Spleen (tissue), 11 donors: Measurements from ENCODE around the gene WDR1. TPM values are rescaled to one million over a fixed set of nuclear protein-coding genes. Genes with fewer than 3 reads are reported as not detected.

Experiments
- DNase-seq: peaks from one replicate; pipeline ENCODE4 v3.0.0-alpha.2; 2020
- H3K27ac ChIP-seq, 8 donors: fragments of 200-600 bp; sonication (generic) in 7 of 8; 1 replicate in 4 of 8; 2 replicates in 4 of 8; pipeline versions ENCODE4 v1.5.0 to v1.8.0; 2016 to 2021; ENCODE audit warnings: inconsistent platforms in 4 of 8, mild to moderate bottlenecking in 4 of 8, moderate library complexity in 1 of 8
- H3K27me3 ChIP-seq, 7 donors: fragments of 200-600 bp; sonication (generic) in 6 of 7; replicated peaks in 1 of 7; 1 replicate in 4 of 7; 2 replicates in 3 of 7; pipeline versions ENCODE4 v1.5.0 to v1.8.0; 2016 to 2021; ENCODE audit warnings: inconsistent platforms in 3 of 7, mild to moderate bottlenecking in 1 of 7
- H3K36me3 ChIP-seq, 6 donors: fragments of 200-600 bp; sonication (generic) in 5 of 6; 1 replicate in 4 of 6; 2 replicates in 2 of 6; pipeline versions ENCODE4 v1.5.0 to v1.8.0; 2016 to 2021; ENCODE audit warnings: inconsistent platforms in 2 of 6
- H3K4me1 ChIP-seq, 6 donors: fragments of 200-600 bp; sonication (generic) in 5 of 6; 1 replicate in 3 of 6; 2 replicates in 3 of 6; pipeline versions ENCODE4 v1.5.0 to v1.8.0; 2016 to 2021; ENCODE audit warnings: inconsistent platforms in 3 of 6
- H3K4me3 ChIP-seq, 8 donors: fragments of 200-600 bp; sonication (generic) in 7 of 8; 1 replicate in 4 of 8; 2 replicates in 4 of 8; pipeline versions ENCODE4 v1.5.0 to v1.8.0; 2016 to 2021; ENCODE audit warnings: inconsistent platforms in 4 of 8, mild to moderate bottlenecking in 4 of 8, moderate library complexity in 2 of 8
- H3K9me3 ChIP-seq, 8 donors: fragments of 200-600 bp; sonication (generic) in 7 of 8; 1 replicate in 4 of 8; 2 replicates in 4 of 8; pipeline versions ENCODE4 v1.5.0 to v1.8.0; 2016 to 2021; ENCODE audit warnings: inconsistent platforms in 4 of 8
- CTCF ChIP-seq, 11 experiments: fragments of 200-600 bp in 7 of 11; fragments of 450-650 bp in 4 of 11; sonication (generic) in 4 of 11; IDR thresholded peaks in 8 of 11; conservative IDR thresholded peaks in 3 of 11; 1 replicate in 7 of 11; 2 replicates in 4 of 11; pipeline versions ENCODE4 v1.4.0 to v1.8.0; 2016 to 2021; ENCODE audit warnings: antibody characterized with exemption in 11 of 11, inconsistent platforms in 4 of 11, mild to moderate bottlenecking in 1 of 11
- POLR2A ChIP-seq, 3 donors: fragments of 450-650 bp; IDR thresholded peaks; one replicate each; pipeline ENCODE4 v1.5.1; 2017; ENCODE audit warnings: antibody characterized with exemption in 3 of 3, mild to moderate bottlenecking in 1 of 3
- POLR2AphosphoS5 ChIP-seq, 3 donors: sonication (generic); formaldehyde crosslinking; IDR thresholded peaks; one replicate each; pipeline ENCODE4 v1.5.1; 2017; ENCODE audit warnings: antibody characterized with exemption in 3 of 3
- WGBS, 5 donors: extraction: QIAGEN DNeasy Blood & Tissue Kit in 3 of 5; methylation state at CpG; one replicate each; pipeline versions ENCODE4 v1.1.5 to v1.1.7; 2013 to 2018; 5-methylcytosine and 5-hydroxymethylcytosine counted together
- intact Hi-C: fragments of 100-400 bp; cut with DNase I; formaldehyde crosslinking; loops from one replicate; pipeline ENCODE4 v1.15.0; 2023; ENCODE audit warnings: low total_unique reads
- polyA plus RNA-seq, 3 donors: library from polyadenylated mRNA; stranded (reverse); fragments of 200-250 nt; gene quantifications; one replicate each; pipeline ENCODE4 v1.2.1, GENCODE V29; 2013
- total RNA-seq, 7 donors: library from RNA; depleted of rRNA in 3 of 7; stranded (reverse); fragments of >200 nt in 3 of 7; fragmentation: NEBNext Ultra II Directional in 4 of 7; extraction: Animal tissue kit (Norgen Biotek cat#: 25700) in 4 of 7; gene quantifications; one replicate each; pipeline versions ENCODE4 v1.1.0 to v1.2.1, GENCODE V29; 2016 to 2021
- donor health status: healthy with polysubstance abuse.
- donor health status: DM: no; HTN: no; CAD: no; lungs with moderate emphysema.
- donor health status: DM: no; HTN: no; CAD: no.
- donor health status: Bipolar disorder and iron deficiency.
- donor health status: healthy.
- donor health status: DM: no; HTN: no; CAD: no.
- donor health status: DM: yes; HTN: yes; CAD: no.

Gene WDR1
- total and polyA plus RNA-seq, 10 donors = 56.6 to 377 (median 147) TPM

GRCh38 chr4:10082459-10083272 is 33.9 kb downstream of the WDR1 start:
- intact Hi-C loops = no loop called here
- H3K4me3 ChIP-seq = no peak overlapping the region
- TF ChIP-seq CTCF (IDR thresholded peaks at IDR 0.05 in 8 of 11, conservative IDR thresholded peaks at IDR 0.05 in 3 of 11) (no peak), POLR2A (IDR thresholded peaks at IDR 0.05) (no peak), POLR2AphosphoS5 (IDR thresholded peaks at IDR 0.05) (peak in 1 of 3 donors; percentile 29)
- WGBS, 5 donors = 96 to 99% (median 97%) methylated on average over 20 of the region's 20 CpGs
- H3K27ac ChIP-seq = no peak overlapping the region
- H3K27me3 ChIP-seq = peaks cover 0 to 13% (median 0%) of the 10 kb centered on the region in 7 donors
- peaks cover 24 to 100% (median 100%) of the 10 kb centered on the region in 6 donors for H3K36me3 ChIP-seq
- DNase-seq = peak; percentile 64
- H3K4me1 ChIP-seq = peaks cover 0 to 18% (median 10%) of the 10 kb centered on the region in 6 donors
- H3K9me3 ChIP-seq = no peaks in the 10 kb centered on the region

- Histone ChIP-seq H3K9me3 (no peaks in the 10 kb centered on the region), H3K27me3 (peaks cover 0 to 13% (median 0%) of the 10 kb centered on the region in 7 donors), H3K4me3 (no peak overlapping the region), H3K36me3 (peaks cover 24 to 100% (median 100%) of the 10 kb centered on the region in 6 donors), H3K27ac (no peak overlapping the region), H3K4me1 (peaks cover 0 to 21% (median 10%) of the 10 kb centered on the region in 6 donors)
- TF ChIP-seq POLR2A (IDR thresholded peaks at IDR 0.05) (no peak), CTCF (IDR thresholded peaks at IDR 0.05 in 8 of 11, conservative IDR thresholded peaks at IDR 0.05 in 3 of 11) (no peak), POLR2AphosphoS5 (IDR thresholded peaks at IDR 0.05) (no peak)
- DNase-seq = peak; percentile 56
- WGBS, 5 donors = 79 to 98% (median 97%) methylated on average over 2 to 8 of the region's 8 CpGs
- intact Hi-C loops = no loop called here
These were observed 34.6 kb downstream of the WDR1 start for GRCh38 chr4:10082047-10082446.

DNA sequence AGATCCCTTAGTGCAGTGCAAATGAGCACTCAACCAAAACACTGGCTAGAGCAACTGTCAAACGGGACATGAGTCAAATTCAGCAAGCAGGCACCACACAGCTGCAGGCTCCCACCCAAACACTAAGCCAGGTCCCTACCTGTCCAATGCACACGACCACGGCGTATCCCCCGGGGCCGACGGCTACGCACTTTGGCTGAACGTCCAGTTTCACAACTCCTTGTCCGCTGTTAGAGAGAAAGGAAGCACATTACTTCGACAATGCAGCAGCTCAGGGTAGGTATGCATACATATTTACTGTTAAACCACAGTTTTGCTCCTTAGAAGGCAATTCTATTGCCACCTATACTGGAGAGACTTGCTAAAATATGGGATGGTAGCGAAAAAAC is 35.4 kb downstream of the WDR1 start:
- Histone ChIP-seq H3K27ac (peak overlapping the region in 1 of 8 donors; percentile 4), H3K4me1 (peaks cover 0 to 21% (median 10%) of the 10 kb centered on the region in 6 donors), H3K36me3 (peaks cover 19 to 100% (median 100%) of the 10 kb centered on the region in 6 donors), H3K27me3 (peaks cover 0 to 13% (median 0%) of the 10 kb centered on the region in 7 donors), H3K4me3 (no peak overlapping the region), H3K9me3 (no peaks in the 10 kb centered on the region)
- intact Hi-C loops = no loop called here
- TF ChIP-seq POLR2AphosphoS5 (IDR thresholded peaks at IDR 0.05) (no peak), CTCF (IDR thresholded peaks at IDR 0.05 in 8 of 11, conservative IDR thresholded peaks at IDR 0.05 in 3 of 11) (no peak), POLR2A (IDR thresholded peaks at IDR 0.05) (no peak)
- 87 to 94% (median 91%) methylated on average over 12 of the region's 12 CpGs for WGBS, 5 donors
- DNase-seq = peak; percentile 58

DNA sequence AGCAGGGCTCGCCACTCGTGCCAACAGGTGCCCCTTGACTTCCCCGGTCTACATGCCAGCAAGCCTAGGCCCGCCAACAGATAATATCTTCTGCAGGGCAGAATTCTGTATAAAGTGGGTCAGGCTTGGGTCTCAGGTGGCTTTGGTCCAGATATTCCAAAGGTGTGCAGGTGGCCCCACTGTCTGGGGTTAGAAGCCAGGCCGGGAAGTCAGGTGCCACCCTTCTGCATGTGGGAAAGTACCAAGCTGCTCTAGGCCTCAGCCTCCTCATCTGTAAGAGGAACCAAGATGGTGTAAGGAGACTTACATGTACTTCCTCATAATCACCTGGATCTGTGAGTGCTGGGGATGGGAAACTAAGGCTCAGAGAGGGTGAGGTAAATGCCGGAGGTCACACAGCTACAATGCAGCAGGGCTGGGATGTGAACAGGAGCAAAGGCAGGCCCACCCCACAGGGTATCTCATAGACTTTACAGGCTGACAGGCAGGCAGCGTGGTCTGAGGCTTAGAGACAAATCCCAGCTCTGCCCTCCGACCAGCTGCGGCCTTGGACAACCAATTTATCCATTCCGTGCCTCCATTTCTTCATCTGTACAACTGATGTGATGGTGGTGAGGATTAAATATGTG is 35.9 kb downstream of the WDR1 start:
- H3K27ac ChIP-seq = peak overlapping the region in 2 of 8 donors; percentile 3 to 4
- peaks cover 22 to 100% (median 100%) of the 10 kb centered on the region in 6 donors for H3K36me3 ChIP-seq
- WGBS, 5 donors = 89 to 97% (median 94%) methylated on average over 10 of the region's 10 CpGs
- H3K27me3 ChIP-seq = peaks cover 0 to 13% (median 0%) of the 10 kb centered on the region in 7 donors
- peak; percentile 52 for DNase-seq
- H3K4me1 ChIP-seq = peaks cover 0 to 21% (median 10%) of the 10 kb centered on the region in 6 donors
- intact Hi-C loops = no loop called here
- TF ChIP-seq POLR2AphosphoS5 (IDR thresholded peaks at IDR 0.05) = no peak
- TF ChIP-seq POLR2A (IDR thresholded peaks at IDR 0.05) = no peak
- TF ChIP-seq CTCF (IDR thresholded peaks at IDR 0.05 in 8 of 11, conservative IDR thresholded peaks at IDR 0.05 in 3 of 11) = no peak
- no peak overlapping the region for H3K4me3 ChIP-seq
- no peaks in the 10 kb centered on the region for H3K9me3 ChIP-seq
